Activated CD8-positive, alpha-beta memory T cell treated with anti-CD3 and anti-CD28 coated beads, Interleukin-2, amount 50 U/mL, for 24 hours (primary cell): ENCODE results near the gene CADPS2.
"Not testable (repeated sequence)": the region's sequence is repeated elsewhere in the genome, so short reads cannot be mapped to it uniquely, and the experiment has no call there.

Experiments
- DNase-seq: peaks from one replicate; pipeline ENCODE4 v3.0.0-alpha.2; 2020; ENCODE audit errors: extremely low read depth

CADPS2 gene

GRCh38 chr7:122849957-122850328 lies 36.3 kb downstream of the CADPS2 start:
- no peak for DNase-seq

- DNase-seq: no peak
These were observed 36.8 kb downstream of the CADPS2 start for GRCh38 chr7:122849322-122849956.

- no peak for DNase-seq
These were observed 38.3 kb downstream of the CADPS2 start for GRCh38 chr7:122847871-122848473.

GRCh38 chr7:122846591-122846990 lies 39.7 kb downstream of the CADPS2 start:
- DNase-seq: no peak

GRCh38 chr7:122845286-122845685 lies 41.0 kb downstream of the CADPS2 start:
- no peak for DNase-seq

GRCh38 chr7:122844191-122844988 lies 41.9 kb downstream of the CADPS2 start:
- DNase-seq: no peak

GRCh38 chr7:122842971-122843370 lies 43.3 kb downstream of the CADPS2 start:
- DNase-seq: no peak

- not testable (repeated sequence) for DNase-seq
These were observed 50.0 kb downstream of the CADPS2 start for GRCh38 chr7:122836286-122836685.

- DNase-seq: not testable (repeated sequence)
These were observed 51.7 kb downstream of the CADPS2 start for GRCh38 chr7:122834571-122834942.

GRCh38 chr7:122833888-122834570 lies 52.2 kb downstream of the CADPS2 start:
- DNase-seq: no peak

GRCh38 chr7:122831436-122831835 lies 54.8 kb downstream of the CADPS2 start:
- no peak for DNase-seq

- DNase-seq: no peak
These were observed 56.3 kb downstream of the CADPS2 start for GRCh38 chr7:122829962-122830361.

GRCh38 chr7:122827763-122828162 lies 58.5 kb downstream of the CADPS2 start:
- no peak for DNase-seq

GRCh38 chr7:122813845-122814244 lies 72.4 kb downstream of the CADPS2 start:
- DNase-seq: no peak

GRCh38 chr7:122803851-122804250 lies 82.4 kb downstream of the CADPS2 start:
- DNase-seq: no peak

GRCh38 chr7:122803323-122803722 lies 82.9 kb downstream of the CADPS2 start:
- no peak for DNase-seq

GRCh38 chr7:122802301-122802751 lies 83.9 kb downstream of the CADPS2 start:
- DNase-seq: no peak

GRCh38 chr7:122791959-122792545 lies 94.2 kb downstream of the CADPS2 start:
- no peak for DNase-seq

- no peak for DNase-seq
These were observed 95.7 kb downstream of the CADPS2 start for GRCh38 chr7:122790591-122790990.

- DNase-seq: no peak
These were observed 96.1 kb downstream of the CADPS2 start for GRCh38 chr7:122790132-122790531.

GRCh38 chr7:122789156-122789555 lies 97.1 kb downstream of the CADPS2 start:
- DNase-seq: no peak
